ENCODE measurements around the gene HYI.

DNA sequence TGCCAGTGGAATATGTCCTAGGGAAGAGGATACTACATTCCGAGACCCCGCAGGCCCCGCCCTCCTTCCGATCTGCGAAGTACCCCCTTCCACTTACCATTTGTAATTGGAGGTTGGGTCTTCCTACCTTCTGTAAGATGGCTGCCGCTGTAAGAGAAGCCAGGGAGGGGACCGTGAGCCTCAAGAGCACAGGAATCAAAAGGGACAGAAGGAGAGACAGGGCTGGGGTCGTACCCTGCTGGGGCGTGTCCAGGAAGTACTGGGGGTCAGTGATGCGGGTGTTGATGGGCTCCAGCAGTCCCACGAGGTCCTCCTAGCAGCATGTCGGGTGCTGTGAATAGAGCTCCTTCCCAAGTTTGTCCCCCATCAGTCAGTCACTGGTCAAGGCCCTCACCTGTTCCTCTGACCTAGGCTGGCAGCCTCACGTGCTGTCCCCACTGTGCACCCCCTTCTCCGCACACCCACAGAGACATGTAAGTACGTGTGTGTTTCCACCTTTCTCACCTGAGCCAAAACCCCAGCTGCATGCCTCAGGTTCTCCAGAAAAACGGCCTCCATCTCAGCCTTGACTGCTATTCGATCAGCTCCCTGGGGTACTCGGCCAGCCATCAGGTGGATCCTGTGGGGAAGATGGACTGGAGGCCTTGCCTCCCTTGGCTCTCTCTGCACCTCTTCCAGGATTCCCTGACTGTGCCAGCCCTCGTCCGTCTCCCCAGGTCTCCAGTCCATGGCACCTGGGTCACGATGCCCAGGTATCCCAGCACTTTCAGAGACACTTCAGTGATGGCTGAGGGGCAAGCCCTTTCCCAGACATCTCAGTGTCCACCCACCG is 1.8 kb downstream of the HYI start:
- TF ChIP-seq, protein P1, sequence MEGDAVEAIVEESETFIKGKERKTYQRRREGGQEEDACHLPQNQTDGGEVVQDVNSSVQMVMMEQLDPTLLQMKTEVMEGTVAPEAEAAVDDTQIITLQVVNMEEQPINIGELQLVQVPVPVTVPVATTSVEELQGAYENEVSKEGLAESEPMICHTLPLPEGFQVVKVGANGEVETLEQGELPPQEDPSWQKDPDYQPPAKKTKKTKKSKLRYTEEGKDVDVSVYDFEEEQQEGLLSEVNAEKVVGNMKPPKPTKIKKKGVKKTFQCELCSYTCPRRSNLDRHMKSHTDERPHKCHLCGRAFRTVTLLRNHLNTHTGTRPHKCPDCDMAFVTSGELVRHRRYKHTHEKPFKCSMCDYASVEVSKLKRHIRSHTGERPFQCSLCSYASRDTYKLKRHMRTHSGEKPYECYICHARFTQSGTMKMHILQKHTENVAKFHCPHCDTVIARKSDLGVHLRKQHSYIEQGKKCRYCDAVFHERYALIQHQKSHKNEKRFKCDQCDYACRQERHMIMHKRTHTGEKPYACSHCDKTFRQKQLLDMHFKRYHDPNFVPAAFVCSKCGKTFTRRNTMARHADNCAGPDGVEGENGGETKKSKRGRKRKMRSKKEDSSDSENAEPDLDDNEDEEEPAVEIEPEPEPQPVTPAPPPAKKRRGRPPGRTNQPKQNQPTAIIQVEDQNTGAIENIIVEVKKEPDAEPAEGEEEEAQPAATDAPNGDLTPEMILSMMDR (conservative IDR thresholded peaks at IDR 0.05; ENCODE audit: low read depth in 2 of 2) = no peak
- TF ChIP-seq, protein P2, sequence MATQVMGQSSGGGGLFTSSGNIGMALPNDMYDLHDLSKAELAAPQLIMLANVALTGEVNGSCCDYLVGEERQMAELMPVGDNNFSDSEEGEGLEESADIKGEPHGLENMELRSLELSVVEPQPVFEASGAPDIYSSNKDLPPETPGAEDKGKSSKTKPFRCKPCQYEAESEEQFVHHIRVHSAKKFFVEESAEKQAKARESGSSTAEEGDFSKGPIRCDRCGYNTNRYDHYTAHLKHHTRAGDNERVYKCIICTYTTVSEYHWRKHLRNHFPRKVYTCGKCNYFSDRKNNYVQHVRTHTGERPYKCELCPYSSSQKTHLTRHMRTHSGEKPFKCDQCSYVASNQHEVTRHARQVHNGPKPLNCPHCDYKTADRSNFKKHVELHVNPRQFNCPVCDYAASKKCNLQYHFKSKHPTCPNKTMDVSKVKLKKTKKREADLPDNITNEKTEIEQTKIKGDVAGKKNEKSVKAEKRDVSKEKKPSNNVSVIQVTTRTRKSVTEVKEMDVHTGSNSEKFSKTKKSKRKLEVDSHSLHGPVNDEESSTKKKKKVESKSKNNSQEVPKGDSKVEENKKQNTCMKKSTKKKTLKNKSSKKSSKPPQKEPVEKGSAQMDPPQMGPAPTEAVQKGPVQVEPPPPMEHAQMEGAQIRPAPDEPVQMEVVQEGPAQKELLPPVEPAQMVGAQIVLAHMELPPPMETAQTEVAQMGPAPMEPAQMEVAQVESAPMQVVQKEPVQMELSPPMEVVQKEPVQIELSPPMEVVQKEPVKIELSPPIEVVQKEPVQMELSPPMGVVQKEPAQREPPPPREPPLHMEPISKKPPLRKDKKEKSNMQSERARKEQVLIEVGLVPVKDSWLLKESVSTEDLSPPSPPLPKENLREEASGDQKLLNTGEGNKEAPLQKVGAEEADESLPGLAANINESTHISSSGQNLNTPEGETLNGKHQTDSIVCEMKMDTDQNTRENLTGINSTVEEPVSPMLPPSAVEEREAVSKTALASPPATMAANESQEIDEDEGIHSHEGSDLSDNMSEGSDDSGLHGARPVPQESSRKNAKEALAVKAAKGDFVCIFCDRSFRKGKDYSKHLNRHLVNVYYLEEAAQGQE (IDR thresholded peaks at IDR 0.05; ENCODE audit: unreplicated experiment) = no peak
- no peak for TF ChIP-seq EZH2 (IDR thresholded peaks at IDR 0.05; ENCODE audit: low read depth, unreplicated experiment)
- no peak for TF ChIP-seq CREB1 (CRISPR knock-in tag; IDR thresholded peaks at IDR 0.05; ENCODE audit: low read depth)
